HepG2 (cell line): Measurements from ENCODE around the gene TEKT5. TPM values are rescaled to one million over a fixed set of nuclear protein-coding genes. Genes with fewer than 3 reads are reported as not detected.

Source experiments
- AKAP8 ChIP-seq: sonication (generic); formaldehyde crosslinking; IDR thresholded peaks from 2 replicates; pipeline ENCODE4 v1.5.1; 2020; ENCODE audit warnings: mild to moderate bottlenecking, missing genetic modification reagents
- CENPBD1 ChIP-seq: sonication (generic); formaldehyde crosslinking; IDR thresholded peaks from 2 replicates; pipeline ENCODE4 v1.8.0; 2022; ENCODE audit warnings: missing genetic modification reagents, low read depth, mild to moderate bottlenecking, borderline replicate concordance
- EHMT2 ChIP-seq: fragments of 200-600 bp; sonication (generic); IDR thresholded peaks from 2 replicates; pipeline ENCODE4 v1.7.0; 2017; ENCODE audit warnings: antibody characterized with exemption, low read depth, low read length, borderline replicate concordance
- GMEB2 ChIP-seq: IDR thresholded peaks from 2 replicates; pipeline ENCODE4 v1.6.1; 2016; ENCODE audit warnings: missing biosample characterization, missing genetic modification reagents, low read depth
- MYC ChIP-seq: sonication (generic); formaldehyde crosslinking; IDR thresholded peaks from 2 replicates; pipeline ENCODE4 v1.9.0; 2021; ENCODE audit warnings: missing genetic modification reagents, borderline replicate concordance
- NFIC ChIP-seq: IDR thresholded peaks from 2 replicates; pipeline ENCODE4 v1.6.1; 2012; ENCODE audit warnings: mild to moderate bottlenecking, low read length, inconsistent platforms
- NR3C1 ChIP-seq: sonication (generic); formaldehyde crosslinking; IDR thresholded peaks from 2 replicates; pipeline ENCODE4 v1.4.0; 2020; ENCODE audit warnings: missing genetic modification reagents
- SMAD1 ChIP-seq: sonication (generic); formaldehyde crosslinking; IDR thresholded peaks from 2 replicates; pipeline ENCODE4 v1.4.0; 2020; ENCODE audit warnings: missing genetic modification reagents, low read depth, mild to moderate bottlenecking, borderline replicate concordance
- SNAI1 ChIP-seq: sonication (generic); formaldehyde crosslinking; IDR thresholded peaks from 2 replicates; pipeline ENCODE4 v1.5.0; 2020; ENCODE audit warnings: mild to moderate bottlenecking, missing genetic modification reagents, borderline replicate concordance
- SOX13 ChIP-seq, 3 experiments: fragments of 450-650 bp in 1 of 3; sonication (generic) in 1 of 3; formaldehyde crosslinking in 1 of 3; IDR thresholded peaks in 2 of 3; conservative IDR thresholded peaks in 1 of 3; 2 replicates each; pipeline versions ENCODE4 v1.5.0 to v1.6.1; 2016 to 2020; ENCODE audit warnings: antibody characterized with exemption in 1 of 3, mild to moderate bottlenecking in 1 of 3, missing compliant biosample characterization in 1 of 3, missing genetic modification reagents in 1 of 3, moderate library complexity in 1 of 3
- SP5 ChIP-seq: IDR thresholded peaks from 2 replicates; pipeline ENCODE4 v1.6.1; 2016; ENCODE audit warnings: low read depth, borderline replicate concordance
- WIZ ChIP-seq: sonication (generic); formaldehyde crosslinking; IDR thresholded peaks from 2 replicates; pipeline ENCODE4 v1.5.1; 2020; ENCODE audit warnings: mild to moderate bottlenecking, missing genetic modification reagents
- ZMYM4 ChIP-seq: sonication (generic); formaldehyde crosslinking; IDR thresholded peaks from 2 replicates; pipeline ENCODE4 v1.8.1; 2023; ENCODE audit warnings: mild to moderate bottlenecking, missing genetic modification reagents
- ZNF772 ChIP-seq: sonication (generic); formaldehyde crosslinking; IDR thresholded peaks from 2 replicates; pipeline ENCODE4 v1.5.0; 2020; ENCODE audit warnings: mild to moderate bottlenecking, missing genetic modification reagents
- polyA plus RNA-seq, 8 experiments: library from polyadenylated mRNA; depleted of rRNA in 3 of 8; stranded (reverse) in 7 of 8; unstranded in 1 of 8; fragments of >200 nt; fragmentation: Illumina TruSeq in 4 of 8; extraction: Trizol in 4 of 8; gene quantifications; 2 replicates each; pipeline versions ENCODE4 v1.2.1 to v1.2.3, GENCODE V29; 2011 to 2016; ENCODE audit warnings: low read depth in 4 of 8, missing spikeins in 1 of 8, mixed read lengths in 1 of 8; ENCODE audit not compliant: insufficient read depth in 1 of 8
- total RNA-seq, 5 experiments: library from RNA; depleted of rRNA; stranded (reverse); fragments of >200 nt; fragmentation: Illumina TruSeq; extraction: Trizol; gene quantifications; 2 replicates each; pipeline ENCODE4 v1.2.3, GENCODE V29; 2016; ENCODE audit warnings: low read depth in 1 of 5
- TF ChIP-seq, protein P1 (sequence below): sonication (generic); formaldehyde crosslinking; IDR thresholded peaks from 2 replicates; pipeline ENCODE4 v1.4.0; 2020; ENCODE audit warnings: missing genetic modification reagents
- TF ChIP-seq, protein P2 (sequence below): sonication (generic); formaldehyde crosslinking; IDR thresholded peaks from 2 replicates; pipeline ENCODE4 v1.9.0; 2021; ENCODE audit warnings: missing genetic modification reagents, mild to moderate bottlenecking, borderline replicate concordance
- TF ChIP-seq, protein P3 (sequence below), 2 experiments: sonication (generic) in 1 of 2; formaldehyde crosslinking in 1 of 2; IDR thresholded peaks; 2 replicates each; pipeline versions ENCODE4 v1.4.0 to v1.6.1; 2018 to 2020; ENCODE audit warnings: missing genetic modification reagents in 2 of 2, borderline replicate concordance in 1 of 2, low read depth in 1 of 2, mild to moderate bottlenecking in 1 of 2, missing biosample characterization in 1 of 2

TEKT5 gene
- total and polyA plus RNA-seq, 2 of the 13 experiments (the other 11 are each of a cell fraction or from before 2014, with no cell fraction given), result 0.16 TPM; not detected in 1

- TF ChIP-seq, protein P1, sequence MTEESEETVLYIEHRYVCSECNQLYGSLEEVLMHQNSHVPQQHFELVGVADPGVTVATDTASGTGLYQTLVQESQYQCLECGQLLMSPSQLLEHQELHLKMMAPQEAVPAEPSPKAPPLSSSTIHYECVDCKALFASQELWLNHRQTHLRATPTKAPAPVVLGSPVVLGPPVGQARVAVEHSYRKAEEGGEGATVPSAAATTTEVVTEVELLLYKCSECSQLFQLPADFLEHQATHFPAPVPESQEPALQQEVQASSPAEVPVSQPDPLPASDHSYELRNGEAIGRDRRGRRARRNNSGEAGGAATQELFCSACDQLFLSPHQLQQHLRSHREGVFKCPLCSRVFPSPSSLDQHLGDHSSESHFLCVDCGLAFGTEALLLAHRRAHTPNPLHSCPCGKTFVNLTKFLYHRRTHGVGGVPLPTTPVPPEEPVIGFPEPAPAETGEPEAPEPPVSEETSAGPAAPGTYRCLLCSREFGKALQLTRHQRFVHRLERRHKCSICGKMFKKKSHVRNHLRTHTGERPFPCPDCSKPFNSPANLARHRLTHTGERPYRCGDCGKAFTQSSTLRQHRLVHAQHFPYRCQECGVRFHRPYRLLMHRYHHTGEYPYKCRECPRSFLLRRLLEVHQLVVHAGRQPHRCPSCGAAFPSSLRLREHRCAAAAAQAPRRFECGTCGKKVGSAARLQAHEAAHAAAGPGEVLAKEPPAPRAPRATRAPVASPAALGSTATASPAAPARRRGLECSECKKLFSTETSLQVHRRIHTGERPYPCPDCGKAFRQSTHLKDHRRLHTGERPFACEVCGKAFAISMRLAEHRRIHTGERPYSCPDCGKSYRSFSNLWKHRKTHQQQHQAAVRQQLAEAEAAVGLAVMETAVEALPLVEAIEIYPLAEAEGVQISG, result peak; percentile 74
- TF ChIP-seq, protein P2, sequence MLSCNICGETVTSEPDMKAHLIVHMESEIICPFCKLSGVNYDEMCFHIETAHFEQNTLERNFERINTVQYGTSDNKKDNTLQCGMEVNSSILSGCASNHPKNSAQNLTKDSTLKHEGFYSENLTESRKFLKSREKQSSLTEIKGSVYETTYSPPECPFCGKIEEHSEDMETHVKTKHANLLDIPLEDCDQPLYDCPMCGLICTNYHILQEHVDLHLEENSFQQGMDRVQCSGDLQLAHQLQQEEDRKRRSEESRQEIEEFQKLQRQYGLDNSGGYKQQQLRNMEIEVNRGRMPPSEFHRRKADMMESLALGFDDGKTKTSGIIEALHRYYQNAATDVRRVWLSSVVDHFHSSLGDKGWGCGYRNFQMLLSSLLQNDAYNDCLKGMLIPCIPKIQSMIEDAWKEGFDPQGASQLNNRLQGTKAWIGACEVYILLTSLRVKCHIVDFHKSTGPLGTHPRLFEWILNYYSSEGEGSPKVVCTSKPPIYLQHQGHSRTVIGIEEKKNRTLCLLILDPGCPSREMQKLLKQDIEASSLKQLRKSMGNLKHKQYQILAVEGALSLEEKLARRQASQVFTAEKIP (CRISPR knock-in tag), result no peak
- TF ChIP-seq WIZ (CRISPR knock-in tag) (no peak), ZMYM4 (peak; percentile 52), SP5 (CRISPR knock-in tag) (peak; percentile 90), SOX13 (IDR thresholded peaks at IDR 0.05) (peak; percentile 51; the same call in 1 of the 2 replicates), SOX13 (CRISPR knock-in tag; conservative IDR thresholded peaks at IDR 0.05 in 1 of 2, IDR thresholded peaks at IDR 0.05 in 1 of 2) (peak in 1 of 2 experiments; percentile 88; a peak in 2 of 4 replicates), MYC (CRISPR knock-in tag) (peak; percentile 35; the same call in 1 of the 2 replicates), SMAD1 (CRISPR knock-in tag) (no peak), NFIC (no peak), GMEB2 (CRISPR knock-in tag) (no peak), NR3C1 (CRISPR knock-in tag) (no peak), CENPBD1 (no peak), SNAI1 (CRISPR knock-in tag) (no peak), AKAP8 (CRISPR knock-in tag) (no peak; the same call in 1 of the 2 replicates), EHMT2 (no peak), ZNF772 (CRISPR knock-in tag) (peak; percentile 81)
- TF ChIP-seq, protein P3, sequence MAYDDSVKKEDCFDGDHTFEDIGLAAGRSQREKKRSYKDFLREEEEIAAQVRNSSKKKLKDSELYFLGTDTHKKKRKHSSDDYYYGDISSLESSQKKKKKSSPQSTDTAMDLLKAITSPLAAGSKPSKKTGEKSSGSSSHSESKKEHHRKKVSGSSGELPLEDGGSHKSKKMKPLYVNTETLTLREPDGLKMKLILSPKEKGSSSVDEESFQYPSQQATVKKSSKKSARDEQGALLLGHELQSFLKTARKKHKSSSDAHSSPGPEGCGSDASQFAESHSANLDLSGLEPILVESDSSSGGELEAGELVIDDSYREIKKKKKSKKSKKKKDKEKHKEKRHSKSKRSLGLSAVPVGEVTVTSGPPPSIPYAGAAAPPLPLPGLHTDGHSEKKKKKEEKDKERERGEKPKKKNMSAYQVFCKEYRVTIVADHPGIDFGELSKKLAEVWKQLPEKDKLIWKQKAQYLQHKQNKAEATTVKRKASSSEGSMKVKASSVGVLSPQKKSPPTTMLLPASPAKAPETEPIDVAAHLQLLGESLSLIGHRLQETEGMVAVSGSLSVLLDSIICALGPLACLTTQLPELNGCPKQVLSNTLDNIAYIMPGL (CRISPR knock-in tag; IDR thresholded peaks at IDR 0.05; ENCODE audit: borderline replicate concordance in 1 of 2, low read depth in 1 of 2), result peak in 1 of 2 experiments; percentile 43; a peak in 2 of 4 replicates
Measured at GRCh38 chr16:10641953-10642949, 52.5 kb downstream of the TEKT5 start (continued).
